Panc1 (cell line): ENCODE results near the gene DDX1. TPM values are rescaled to one million over a fixed set of nuclear protein-coding genes. Genes with fewer than 3 reads are reported as not detected.
A peak's percentile ranks its signal among the peaks of the same experiment; 100 is the strongest.

ENCODE experiments used
- ATAC-seq: fragments of 200-7000 bp; cut with Tn5 transposase; 2 replicates; pipeline ENCODE4 v1.9.1; 2020; ENCODE audit warnings: mild to moderate bottlenecking, moderate library complexity
- BruUV-seq: library from RNA; stranded (reverse); fragments of 400-500 nt; replicated peaks from 2 replicates; lab custom pipeline; 2021; lab: Mats Ljungman, UMichigan
- CTCF ChIA-PET: fragments of 300-600 bp; sonication (Branson Sonifier 250); formaldehyde crosslinking; loops from one replicate; lab custom pipeline; 2022; ENCODE audit warnings: antibody characterized with exemption; lab: Charles Lee
- POLR2A ChIA-PET: fragments of 300-600 bp; sonication (Branson Sonifier 250); formaldehyde crosslinking; loops from one replicate; lab custom pipeline; 2022; ENCODE audit warnings: antibody characterized with exemption; lab: Charles Lee
- DNase-seq: peaks from one replicate; pipeline ENCODE4 v3.0.0-alpha.2; 2010; ENCODE audit warnings: low read depth, low spot score
- H3K27ac ChIP-seq: 2 replicates; pipeline ENCODE4 v1.5.1; 2011; ENCODE audit warnings: mild to moderate bottlenecking, low read length, inconsistent platforms
- H3K27me3 ChIP-seq: fragments of 200-500 bp; sonication (Bioruptor generic); 2 replicates; pipeline ENCODE4 v1.6.0; 2014; ENCODE audit warnings: low read length, inconsistent platforms; ENCODE audit not compliant: control insufficient read depth, insufficient read depth
- H3K36me3 ChIP-seq: fragments of 200-500 bp; sonication (Bioruptor generic); 2 replicates; pipeline ENCODE4 v1.5.1; 2014; ENCODE audit warnings: inconsistent platforms, mild to moderate bottlenecking, low read length, moderate library complexity; ENCODE audit not compliant: control insufficient read depth, insufficient read depth
- H3K4me1 ChIP-seq: 2 replicates; pipeline ENCODE4 v1.5.1; 2011; ENCODE audit warnings: inconsistent platforms, mild to moderate bottlenecking, low read length, moderate library complexity; ENCODE audit not compliant: control insufficient read depth, insufficient read depth
- H3K4me3 ChIP-seq, 2 experiments: 2 replicates each; pipeline ENCODE4 v1.5.1; 2011 to 2012; ENCODE audit warnings: low read depth in 2 of 2, low read length in 2 of 2, mild to moderate bottlenecking in 2 of 2, inconsistent platforms in 1 of 2, moderate library complexity in 1 of 2
- H3K9me3 ChIP-seq: fragments of 200-500 bp; sonication (Bioruptor generic); 2 replicates; pipeline ENCODE4 v1.5.1; 2014; ENCODE audit warnings: low read depth, mild to moderate bottlenecking, inconsistent platforms, low read length, moderate library complexity; ENCODE audit not compliant: control insufficient read depth, insufficient read depth
- POLR2AphosphoS5 ChIP-seq: IDR thresholded peaks from 2 replicates; pipeline ENCODE4 v1.6.1; 2012; ENCODE audit warnings: mild to moderate bottlenecking, low read depth, low read length, moderate library complexity
- SIN3A ChIP-seq: IDR thresholded peaks from 2 replicates; pipeline ENCODE4 v1.6.1; 2012; ENCODE audit warnings: low read depth, mild to moderate bottlenecking, low read length, moderate library complexity, borderline replicate concordance; ENCODE audit not compliant: insufficient read depth
- TCF7L2 ChIP-seq: IDR thresholded peaks from 2 replicates; pipeline ENCODE4 v1.6.1; 2011; ENCODE audit warnings: mild to moderate bottlenecking, low read depth, low read length, inconsistent platforms
- in situ Hi-C: cut with HindIII; loops from 2 replicates; pipeline ENCODE4 v1.10.0; 2016; ENCODE audit warnings: low sequenced_read_pairs, low pct_unique_long_range_greater_than_20kb
- intact Hi-C: fragments of 100-400 bp; cut with micrococcal nuclease; formaldehyde crosslinking; loops from one replicate; pipeline ENCODE4 v1.10.0; 2022; ENCODE audit not compliant: unreplicated experiment
- total RNA-seq: library from RNA; stranded (reverse); gene quantifications from one replicate; pipeline ENCODE4 v1.2.1, GENCODE V29; 2021; ENCODE audit not compliant: unreplicated experiment
- TF ChIP-seq, protein P1 (sequence below): fragments of 450-650 bp; IDR thresholded peaks from 2 replicates; pipeline ENCODE4 v1.5.1; 2017; ENCODE audit warnings: mild to moderate bottlenecking
- TF ChIP-seq, protein P2 (sequence below), 2 experiments: IDR thresholded peaks; 2 replicates each; pipeline ENCODE4 v1.6.1; 2011 to 2012; ENCODE audit warnings: low read depth in 2 of 2, control low read depth in 1 of 2, low read length in 1 of 2, mild to moderate bottlenecking in 1 of 2, moderate library complexity in 1 of 2; ENCODE audit not compliant: insufficient read depth in 1 of 2

DDX1 gene
- total RNA-seq, 1 experiment from 2014 or later: 102 TPM

- intact Hi-C loops (no loop called here), in situ Hi-C loops (no loop called here)
- Histone ChIP-seq H3K4me3 (no peak overlapping the region), H3K27me3 (no peaks in the 10 kb centered on the region), H3K4me1 (no peaks in the 10 kb centered on the region), H3K9me3 (no peaks in the 10 kb centered on the region), H3K27ac (no peak overlapping the region), H3K36me3 (peaks cover 31% of the 10 kb centered on the region)
- POLR2A ChIA-PET: no interaction called here
- TF ChIP-seq SIN3A (no peak), POLR2AphosphoS5 (no peak), TCF7L2 (no peak)
- TF ChIP-seq, protein P1, sequence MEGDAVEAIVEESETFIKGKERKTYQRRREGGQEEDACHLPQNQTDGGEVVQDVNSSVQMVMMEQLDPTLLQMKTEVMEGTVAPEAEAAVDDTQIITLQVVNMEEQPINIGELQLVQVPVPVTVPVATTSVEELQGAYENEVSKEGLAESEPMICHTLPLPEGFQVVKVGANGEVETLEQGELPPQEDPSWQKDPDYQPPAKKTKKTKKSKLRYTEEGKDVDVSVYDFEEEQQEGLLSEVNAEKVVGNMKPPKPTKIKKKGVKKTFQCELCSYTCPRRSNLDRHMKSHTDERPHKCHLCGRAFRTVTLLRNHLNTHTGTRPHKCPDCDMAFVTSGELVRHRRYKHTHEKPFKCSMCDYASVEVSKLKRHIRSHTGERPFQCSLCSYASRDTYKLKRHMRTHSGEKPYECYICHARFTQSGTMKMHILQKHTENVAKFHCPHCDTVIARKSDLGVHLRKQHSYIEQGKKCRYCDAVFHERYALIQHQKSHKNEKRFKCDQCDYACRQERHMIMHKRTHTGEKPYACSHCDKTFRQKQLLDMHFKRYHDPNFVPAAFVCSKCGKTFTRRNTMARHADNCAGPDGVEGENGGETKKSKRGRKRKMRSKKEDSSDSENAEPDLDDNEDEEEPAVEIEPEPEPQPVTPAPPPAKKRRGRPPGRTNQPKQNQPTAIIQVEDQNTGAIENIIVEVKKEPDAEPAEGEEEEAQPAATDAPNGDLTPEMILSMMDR: no peak
- TF ChIP-seq, protein P2, sequence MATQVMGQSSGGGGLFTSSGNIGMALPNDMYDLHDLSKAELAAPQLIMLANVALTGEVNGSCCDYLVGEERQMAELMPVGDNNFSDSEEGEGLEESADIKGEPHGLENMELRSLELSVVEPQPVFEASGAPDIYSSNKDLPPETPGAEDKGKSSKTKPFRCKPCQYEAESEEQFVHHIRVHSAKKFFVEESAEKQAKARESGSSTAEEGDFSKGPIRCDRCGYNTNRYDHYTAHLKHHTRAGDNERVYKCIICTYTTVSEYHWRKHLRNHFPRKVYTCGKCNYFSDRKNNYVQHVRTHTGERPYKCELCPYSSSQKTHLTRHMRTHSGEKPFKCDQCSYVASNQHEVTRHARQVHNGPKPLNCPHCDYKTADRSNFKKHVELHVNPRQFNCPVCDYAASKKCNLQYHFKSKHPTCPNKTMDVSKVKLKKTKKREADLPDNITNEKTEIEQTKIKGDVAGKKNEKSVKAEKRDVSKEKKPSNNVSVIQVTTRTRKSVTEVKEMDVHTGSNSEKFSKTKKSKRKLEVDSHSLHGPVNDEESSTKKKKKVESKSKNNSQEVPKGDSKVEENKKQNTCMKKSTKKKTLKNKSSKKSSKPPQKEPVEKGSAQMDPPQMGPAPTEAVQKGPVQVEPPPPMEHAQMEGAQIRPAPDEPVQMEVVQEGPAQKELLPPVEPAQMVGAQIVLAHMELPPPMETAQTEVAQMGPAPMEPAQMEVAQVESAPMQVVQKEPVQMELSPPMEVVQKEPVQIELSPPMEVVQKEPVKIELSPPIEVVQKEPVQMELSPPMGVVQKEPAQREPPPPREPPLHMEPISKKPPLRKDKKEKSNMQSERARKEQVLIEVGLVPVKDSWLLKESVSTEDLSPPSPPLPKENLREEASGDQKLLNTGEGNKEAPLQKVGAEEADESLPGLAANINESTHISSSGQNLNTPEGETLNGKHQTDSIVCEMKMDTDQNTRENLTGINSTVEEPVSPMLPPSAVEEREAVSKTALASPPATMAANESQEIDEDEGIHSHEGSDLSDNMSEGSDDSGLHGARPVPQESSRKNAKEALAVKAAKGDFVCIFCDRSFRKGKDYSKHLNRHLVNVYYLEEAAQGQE (IDR thresholded peaks at IDR 0.05; ENCODE audit: insufficient read depth in 1 of 2, low read depth in 2 of 2, low read length in 1 of 2): no peak
- DNase-seq (no peak), ATAC-seq (no peak)
- no TSS peak for BruUV-seq
- CTCF ChIA-PET: interaction anchor here (0.6 kb wide), 1 partner anchor 376 kb away, joined by 3 read pairs; no protein-coding TSS in a partner anchor
These were observed 22.2 kb downstream of the DDX1 start for GRCh38 chr2:15613736-15614429.

GRCh38 chr2:15614545-15615300 lies 23.1 kb downstream of the DDX1 start:
- H3K9me3 ChIP-seq: no peaks in the 10 kb centered on the region
- no peak for TF ChIP-seq SIN3A
- no peak for TF ChIP-seq POLR2AphosphoS5
- TF ChIP-seq, protein P2 (IDR thresholded peaks at IDR 0.05; ENCODE audit: insufficient read depth in 1 of 2, low read depth in 2 of 2, low read length in 1 of 2): no peak
- TF ChIP-seq, protein P1: no peak
- TF ChIP-seq TCF7L2: no peak
- H3K27ac ChIP-seq: no peak overlapping the region
- POLR2A ChIA-PET: no interaction called here
- TSS peak; percentile 14 for BruUV-seq
- DNase-seq: no peak
- no peak for ATAC-seq
- in situ Hi-C loops: no loop called here
- H3K36me3 ChIP-seq: peaks cover 28% of the 10 kb centered on the region
- no peak overlapping the region for H3K4me3 ChIP-seq
- no peaks in the 10 kb centered on the region for H3K27me3 ChIP-seq
- no peaks in the 10 kb centered on the region for H3K4me1 ChIP-seq
- CTCF ChIA-PET: no interaction called here
- intact Hi-C loops: no loop called here
